ENCODE data around the gene ANKRD52. TPM values are rescaled to one million over a fixed set of nuclear protein-coding genes. Genes with fewer than 3 reads are reported as not detected.

Gene ANKRD52
- polyA plus RNA-seq, 1 experiment: 26.8 TPM

- ChIA-PET POLR2A (no interaction called here), CTCF (interaction anchor here (0.6 kb wide), 1 partner anchor 27 kb away, joined by 3 read pairs; no protein-coding TSS in a partner anchor)
- no peaks in the 10 kb centered on the region for H3K27me3 ChIP-seq (ENCODE audit: control insufficient read depth, insufficient read depth, low read length)
- peaks cover 40% of the 10 kb centered on the region for H3K36me3 ChIP-seq (ENCODE audit: control insufficient read depth, insufficient read depth, low read length)
- no peak for TF ChIP-seq CTCF (IDR thresholded peaks at IDR 0.05; ENCODE audit: insufficient read depth, low read depth, low read length)
- H3K4me3 ChIP-seq (ENCODE audit: low read depth, low read length): no peak overlapping the region
- DNase-seq (ENCODE audit: low read depth): no peak
Measured at GRCh38 chr12:56241424-56242303, 16.5 kb downstream of the ANKRD52 start.

GRCh38 chr12:56237552-56237951 lies 20.6 kb downstream of the ANKRD52 start:
- no peaks in the 10 kb centered on the region for H3K27me3 ChIP-seq (ENCODE audit: control insufficient read depth, insufficient read depth, low read length)
- ChIA-PET POLR2A (no interaction called here), CTCF (interaction anchor here (0.7 to 2.3 kb wide), 3 partner anchors 21 to 45 kb away, joined by 3 to 15 read pairs (median 3); partner anchors contain the start of gene ANKRD52)
- H3K4me3 ChIP-seq (ENCODE audit: low read depth, low read length): no peak overlapping the region
- TF ChIP-seq CTCF (IDR thresholded peaks at IDR 0.05; ENCODE audit: insufficient read depth, low read depth, low read length): no peak
- H3K36me3 ChIP-seq (ENCODE audit: control insufficient read depth, insufficient read depth, low read length): peaks cover 18% of the 10 kb centered on the region
- no peak for DNase-seq (ENCODE audit: low read depth)

GRCh38 chr12:56236985-56237384 lies 21.2 kb downstream of the ANKRD52 start:
- CTCF ChIA-PET: interaction anchor here (0.7 to 2.3 kb wide), 5 partner anchors 15 to 45 kb away, joined by 3 to 15 read pairs (median 3); partner anchors contain the start of gene ANKRD52
- Histone ChIP-seq H3K27me3 (ENCODE audit: control insufficient read depth, insufficient read depth, low read length) (no peaks in the 10 kb centered on the region), H3K36me3 (ENCODE audit: control insufficient read depth, insufficient read depth, low read length) (peaks cover 16% of the 10 kb centered on the region), H3K4me3 (ENCODE audit: low read depth, low read length) (no peak overlapping the region)
- no peak for DNase-seq (ENCODE audit: low read depth)
- no peak for TF ChIP-seq CTCF (IDR thresholded peaks at IDR 0.05; ENCODE audit: insufficient read depth, low read depth, low read length)
- POLR2A ChIA-PET: no interaction called here

- H3K36me3 ChIP-seq (ENCODE audit: control insufficient read depth, insufficient read depth, low read length): peaks cover 14% of the 10 kb centered on the region
- ChIA-PET CTCF (interaction anchor here (0.9 to 2.3 kb wide), 3 partner anchors 11 to 22 kb away, joined by 3 to 15 read pairs (median 3); partner anchors contain the start of gene ANKRD52), POLR2A (no interaction called here)
Measured at GRCh38 chr12:56236091-56236490, 22.1 kb downstream of the ANKRD52 start.

More at GRCh38 chr12:56236091-56236490, 22.1 kb downstream of the ANKRD52 start:
- no peak for DNase-seq (ENCODE audit: low read depth)
- Histone ChIP-seq H3K27me3 (ENCODE audit: control insufficient read depth, insufficient read depth, low read length) (no peaks in the 10 kb centered on the region), H3K4me3 (ENCODE audit: low read depth, low read length) (no peak overlapping the region)
- no peak for TF ChIP-seq CTCF (IDR thresholded peaks at IDR 0.05; ENCODE audit: insufficient read depth, low read depth, low read length)

Data from BJ (cell line).